Heart right ventricle (tissue), 16 donors: ENCODE results near the gene BMS1. TPM values are rescaled to one million over a fixed set of nuclear protein-coding genes. Genes with fewer than 3 reads are reported as not detected.

ENCODE experiments used
- ATAC-seq, 8 donors: fragments of 200-7000 bp; cut with Tn5 transposase; one replicate each; pipeline ENCODE4 v1.9.1; 2020; ENCODE audit warnings: mild to moderate bottlenecking in 8 of 8, moderate library complexity in 8 of 8, moderate number of reproducible peaks in 1 of 8
- DNase-seq, 2 donors: peaks; one replicate each; pipeline ENCODE4 v3.0.0-alpha.2; 2020
- H3K27ac ChIP-seq, 10 donors: fragments of 200-600 bp; sonication (generic) in 2 of 10; one replicate each; pipeline versions ENCODE4 v1.5.0 to v1.8.0; 2020 to 2022; ENCODE audit warnings: mild to moderate bottlenecking in 3 of 10
- H3K27me3 ChIP-seq, 7 donors: fragments of 200-600 bp; one replicate each; pipeline ENCODE4 v1.8.0; 2021 to 2022; ENCODE audit warnings: mild to moderate bottlenecking in 2 of 7
- H3K36me3 ChIP-seq, 9 donors: fragments of 200-600 bp; sonication (generic) in 1 of 9; one replicate each; pipeline versions ENCODE4 v1.5.0 to v1.8.0; 2020 to 2022; ENCODE audit warnings: mild to moderate bottlenecking in 2 of 9
- H3K4me1 ChIP-seq, 9 donors: fragments of 200-600 bp; sonication (generic) in 1 of 9; one replicate each; pipeline versions ENCODE4 v1.5.0 to v1.8.0; 2020 to 2022; ENCODE audit warnings: mild to moderate bottlenecking in 4 of 9
- H3K4me3 ChIP-seq, 10 donors: fragments of 200-600 bp; sonication (generic) in 2 of 10; one replicate each; pipeline versions ENCODE4 v1.5.0 to v1.8.0; 2020 to 2022; ENCODE audit warnings: mild to moderate bottlenecking in 7 of 10, moderate library complexity in 2 of 10
- H3K9me3 ChIP-seq, 11 donors: fragments of 200-600 bp in 10 of 11; sonication (generic) in 2 of 11; one replicate each; pipeline versions ENCODE4 v1.5.0 to v1.8.0; 2013 to 2022; ENCODE audit warnings: mild to moderate bottlenecking in 2 of 11, control low read depth in 1 of 11, moderate library complexity in 1 of 11
- CTCF ChIP-seq, 9 donors: fragments of 200-600 bp; sonication (generic) in 2 of 9; IDR thresholded peaks; one replicate each; pipeline versions ENCODE4 v1.5.0 to v1.8.0; 2021 to 2022; ENCODE audit warnings: antibody characterized with exemption in 9 of 9, mild to moderate bottlenecking in 5 of 9, moderate library complexity in 1 of 9
- WGBS, 2 donors: extraction: QIAGEN DNeasy Blood & Tissue Kit; methylation state at CpG; one replicate each; pipeline ENCODE4 v1.1.7; 2013; ENCODE audit warnings: inconsistent platforms in 1 of 2; 5-methylcytosine and 5-hydroxymethylcytosine counted together
- intact Hi-C, 10 donors: fragments of 100-400 bp; cut with DNase I; formaldehyde crosslinking; loops; one replicate each; pipeline versions ENCODE4 v1.11.1 to v1.14.2; 2022
- polyA plus RNA-seq, 2 donors: library from polyadenylated mRNA; stranded (reverse); fragments of 200-250 nt; gene quantifications; one replicate each; pipeline ENCODE4 v1.2.3, GENCODE V29; 2013
- total RNA-seq, 10 donors: library from RNA; stranded (reverse); fragmentation: NEBNext Ultra II Directional in 3 of 10; extraction: Animal tissue kit (Norgen Biotek cat#: 25700) in 3 of 10; gene quantifications; one replicate each; pipeline versions ENCODE4 v1.2.1 to v1.2.4, GENCODE V29; 2021 to 2023
- donor health status: Arrhythmogenic right ventricular cardiomyopathy.
- donor health status: ischemic (EF 13 %, LVEDD 7.1; RV severe dilation, severe dysfunction).
- donor health status: healthy with polysubstance abuse.
- donor health status: DM: no; HTN: yes; CAD: no.
- donor health status: DM: no; HTN: no; CAD: no.
- donor health status: ischemic (EF 25% LVEDD 6.9; RV normal size, moderate dysfunction).
- donor health status: ischemic (EF 25% LVEDD 5.7; RV mildly dilated, moderate dysfunction).
- donor health status: healthy.
- donor health status: DM: yes; HTN: yes; CAD: no.
- donor health status: Ischemic cardiomyopathy.
- donor health status: ischemic (EF 35%, LVEDD 5.7; RV mildly dilated, moderate dysfunction).
- donor health status: nonischemic (EF 11% LVEDD 7.7; RV severe dilation, severe dysfunction).
- donor health status: DM: yes; HTN: yes; CAD: no.
- donor health status: PGD.
- donor health status: ischemic (EF 29% LVEDD 5.4; RV normal size, mild dysfunction).
- donor health status: nonischemic (EF 23%, LVEDD 6.1; RV moderate dilation, normal function).

The BMS1 gene
- total and polyA plus RNA-seq, 12 donors, result 8.0 to 16.5 (median 13.2) TPM

- 1% methylated on average over 86 to 89 of the region's 89 CpGs for WGBS, 2 donors
- peaks cover 7 to 78% (median 71%) of the 10 kb centered on the region in 7 donors for H3K27me3 ChIP-seq
- peak overlapping the region in 4 of 10 donors; percentile 18 to 61 (median 36) for H3K27ac ChIP-seq
Measured at GRCh38 chr10:42754155-42755027, 28.2 kb upstream of the BMS1 start.

DNA sequence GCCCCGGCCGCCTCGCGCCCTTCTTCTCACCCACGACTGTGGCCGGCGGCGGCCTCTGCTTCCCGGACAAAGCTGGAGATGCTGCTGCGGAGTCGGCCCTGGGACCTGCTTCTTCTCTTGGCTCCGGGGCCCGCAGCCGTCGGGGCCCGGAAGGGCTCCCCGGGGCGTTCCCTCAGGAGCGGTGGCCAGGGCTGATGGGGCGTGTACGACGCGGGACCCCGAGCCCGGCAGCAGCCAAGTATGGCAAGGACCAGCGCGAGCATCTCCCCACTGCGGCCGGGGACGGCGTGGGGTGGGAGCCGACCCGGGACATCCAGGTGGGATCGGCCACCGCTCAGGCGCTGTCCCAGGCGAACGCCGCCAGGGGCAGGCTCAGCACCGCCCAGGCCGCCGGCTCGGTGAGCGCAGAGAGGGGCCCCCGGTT is 27.6 kb upstream of the BMS1 start:
- H3K4me1 ChIP-seq, result peaks cover 5 to 40% (median 27%) of the 10 kb centered on the region in 9 donors
- H3K9me3 ChIP-seq, result no peaks in the 10 kb centered on the region
- WGBS, 2 donors, result 1 to 3% methylated on average over 39 to 45 of the region's 45 CpGs
- TF ChIP-seq CTCF (IDR thresholded peaks at IDR 0.05), result peak in 4 of 9 donors; percentile 9 to 24 (median 18)
- no peaks in the 10 kb centered on the region for H3K36me3 ChIP-seq
- peaks cover 7 to 78% (median 65%) of the 10 kb centered on the region in 7 donors for H3K27me3 ChIP-seq
- H3K27ac ChIP-seq, result peak overlapping the region in 2 of 10 donors; percentile 21 to 50
- intact Hi-C loops, result loop anchor here in 6 of 10 donors (2.0 to 10.0 kb wide), 2 partner anchors 28 to 350 kb away; partner anchors contain the start of gene BMS1 (in 1 of the 6)
- peak in 4 of 8 donors; percentile 14 to 27 (median 21) for ATAC-seq
- H3K4me3 ChIP-seq, result peak overlapping the region; percentile 39 to 65 (median 58)
- no peak for DNase-seq

More at GRCh38 chr10:42754155-42755027, 28.2 kb upstream of the BMS1 start:
- ATAC-seq, result peak; percentile 29 to 62 (median 54)
- intact Hi-C loops, result loop anchor here in 9 of 10 donors (2.0 to 10.0 kb wide), 3 partner anchors 28 to 353 kb away; partner anchors contain the start of gene BMS1 (in 1 of the 9)
- Histone ChIP-seq H3K4me1 (peaks cover 5 to 40% (median 27%) of the 10 kb centered on the region in 9 donors), H3K4me3 (peak overlapping the region; percentile 39 to 65 (median 58)), H3K36me3 (no peaks in the 10 kb centered on the region), H3K9me3 (no peaks in the 10 kb centered on the region)
- peak; percentile 21 to 58 for DNase-seq
- no peak for TF ChIP-seq CTCF (IDR thresholded peaks at IDR 0.05)

GRCh38 chr10:42755556-42756093 is 27.0 kb upstream of the BMS1 start:
- H3K4me3 ChIP-seq, result peak overlapping the region in 9 of 10 donors; percentile 49 to 65 (median 59)
- WGBS, 2 donors, result 63 to 68% methylated on average over 10 of the region's 10 CpGs
- H3K36me3 ChIP-seq, result no peaks in the 10 kb centered on the region
- peaks cover 7 to 73% (median 59%) of the 10 kb centered on the region in 7 donors for H3K27me3 ChIP-seq
- no peak for TF ChIP-seq CTCF (IDR thresholded peaks at IDR 0.05)
- intact Hi-C loops, result loop anchor here in 6 of 10 donors (2.0 to 10.0 kb wide), 2 partner anchors 27 to 349 kb away; partner anchors contain the start of gene BMS1 (in 1 of the 6)
- DNase-seq (no peak), ATAC-seq (no peak)
- H3K9me3 ChIP-seq, result no peaks in the 10 kb centered on the region
- peaks cover 5 to 40% (median 27%) of the 10 kb centered on the region in 9 donors for H3K4me1 ChIP-seq
- H3K27ac ChIP-seq, result no peak overlapping the region

DNA sequence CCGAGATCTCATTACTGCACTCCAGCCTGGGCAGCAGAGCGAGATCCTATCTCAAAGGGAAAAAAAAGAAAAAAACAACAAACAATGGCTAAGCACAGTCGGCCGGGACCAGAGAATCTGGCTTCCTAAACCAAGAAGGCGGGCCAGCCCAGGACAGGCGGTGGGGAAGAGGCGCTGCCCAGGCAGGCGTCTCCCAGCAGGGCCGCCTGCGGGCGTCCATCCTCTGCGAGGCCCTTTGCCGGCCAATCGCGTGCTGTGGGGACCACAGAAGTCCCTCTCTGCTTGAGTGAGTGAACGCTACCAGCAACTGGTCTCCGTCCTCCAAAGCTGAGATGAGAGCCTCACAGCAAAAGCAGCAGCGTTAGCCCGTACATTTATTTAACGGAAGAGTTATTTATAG is 14.7 kb upstream of the BMS1 start:
- TF ChIP-seq CTCF (IDR thresholded peaks at IDR 0.05), result no peak
- Histone ChIP-seq H3K9me3 (peaks cover 0 to 6% (median 0%) of the 10 kb centered on the region in 11 donors), H3K27ac (no peak overlapping the region), H3K4me3 (no peak overlapping the region), H3K36me3 (no peaks in the 10 kb centered on the region), H3K27me3 (peaks cover 0 to 47% (median 8%) of the 10 kb centered on the region in 7 donors), H3K4me1 (no peaks in the 10 kb centered on the region)
- WGBS, 2 donors, result 83 to 85% methylated on average over 20 of the region's 20 CpGs
- intact Hi-C loops, result no loop called here
- DNase-seq (no peak), ATAC-seq (no peak)
